ENCODE results near the gene SLC25A13.

SLC25A13 gene

GRCh38 chr7:96188174-96188581 lies 133.7 kb downstream of the SLC25A13 start:
- TF ChIP-seq SNAI2 (CRISPR knock-in tag; IDR thresholded peaks at IDR 0.05) (no peak), ZFP30 (CRISPR knock-in tag; IDR thresholded peaks at IDR 0.05) (no peak)
- ATAC-seq, result no peak

- no peak for ATAC-seq
- TF ChIP-seq ARNTL (CRISPR knock-in tag; IDR thresholded peaks at IDR 0.05; ENCODE audit: borderline replicate concordance, low read depth), result no peak
- no peak for TF ChIP-seq CREB5 (CRISPR knock-in tag; IDR thresholded peaks at IDR 0.05; ENCODE audit: low read depth)
- TF ChIP-seq TOX (CRISPR knock-in tag; IDR thresholded peaks at IDR 0.05; ENCODE audit: borderline replicate concordance), result no peak
- TF ChIP-seq ISL1 (CRISPR knock-in tag; IDR thresholded peaks at IDR 0.05), result no peak
- TF ChIP-seq TSHZ2 (CRISPR knock-in tag; IDR thresholded peaks at IDR 0.05), result no peak
- no peak for TF ChIP-seq SNAI2 (CRISPR knock-in tag; IDR thresholded peaks at IDR 0.05)
- no peak for TF ChIP-seq POU6F1 (CRISPR knock-in tag; IDR thresholded peaks at IDR 0.05; ENCODE audit: borderline replicate concordance, low read depth)
- no peak for TF ChIP-seq PATZ1 (CRISPR knock-in tag; IDR thresholded peaks at IDR 0.05; ENCODE audit: borderline replicate concordance)
- TF ChIP-seq OSR1 (CRISPR knock-in tag; IDR thresholded peaks at IDR 0.05), result no peak
- no peak for TF ChIP-seq GLIS3 (CRISPR knock-in tag; IDR thresholded peaks at IDR 0.05)
- TF ChIP-seq RARB (CRISPR knock-in tag; IDR thresholded peaks at IDR 0.05), result no peak
- TF ChIP-seq BACH2 (CRISPR knock-in tag; IDR thresholded peaks at IDR 0.05; ENCODE audit: borderline replicate concordance), result no peak
- no peak for TF ChIP-seq ZNF8 (CRISPR knock-in tag; IDR thresholded peaks at IDR 0.05)
- TF ChIP-seq ZNF70 (CRISPR knock-in tag; IDR thresholded peaks at IDR 0.05), result no peak
- TF ChIP-seq CSRNP3 (CRISPR knock-in tag; IDR thresholded peaks at IDR 0.05), result no peak
- no peak for TF ChIP-seq PPARA (CRISPR knock-in tag; IDR thresholded peaks at IDR 0.05; ENCODE audit: borderline replicate concordance)
These were observed 134.2 kb downstream of the SLC25A13 start for GRCh38 chr7:96187735-96188134.

GRCh38 chr7:96184783-96185182 lies 137.1 kb downstream of the SLC25A13 start:
- no peak for TF ChIP-seq TSHZ2 (CRISPR knock-in tag; IDR thresholded peaks at IDR 0.05)
- no peak for ATAC-seq

Data from SK-N-SH treated with all-trans-retinoic acid at 6 μM for 48 hours (cell line).